NCI-H748 (cell line): Measurements from ENCODE around the gene CALHM5.
"Not testable (repeated sequence)": the region's sequence is repeated elsewhere in the genome, so short reads cannot be mapped to it uniquely, and the experiment has no call there.

Experiments
- DNase-seq: peaks from one replicate; lab custom pipeline; 2025; ENCODE audit not compliant: unreplicated experiment; lab: John Stamatoyannopoulos, UW

Gene CALHM5, protein sequence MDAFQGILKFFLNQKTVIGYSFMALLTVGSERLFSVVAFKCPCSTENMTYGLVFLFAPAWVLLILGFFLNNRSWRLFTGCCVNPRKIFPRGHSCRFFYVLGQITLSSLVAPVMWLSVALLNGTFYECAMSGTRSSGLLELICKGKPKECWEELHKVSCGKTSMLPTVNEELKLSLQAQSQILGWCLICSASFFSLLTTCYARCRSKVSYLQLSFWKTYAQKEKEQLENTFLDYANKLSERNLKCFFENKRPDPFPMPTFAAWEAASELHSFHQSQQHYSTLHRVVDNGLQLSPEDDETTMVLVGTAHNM

DNA sequence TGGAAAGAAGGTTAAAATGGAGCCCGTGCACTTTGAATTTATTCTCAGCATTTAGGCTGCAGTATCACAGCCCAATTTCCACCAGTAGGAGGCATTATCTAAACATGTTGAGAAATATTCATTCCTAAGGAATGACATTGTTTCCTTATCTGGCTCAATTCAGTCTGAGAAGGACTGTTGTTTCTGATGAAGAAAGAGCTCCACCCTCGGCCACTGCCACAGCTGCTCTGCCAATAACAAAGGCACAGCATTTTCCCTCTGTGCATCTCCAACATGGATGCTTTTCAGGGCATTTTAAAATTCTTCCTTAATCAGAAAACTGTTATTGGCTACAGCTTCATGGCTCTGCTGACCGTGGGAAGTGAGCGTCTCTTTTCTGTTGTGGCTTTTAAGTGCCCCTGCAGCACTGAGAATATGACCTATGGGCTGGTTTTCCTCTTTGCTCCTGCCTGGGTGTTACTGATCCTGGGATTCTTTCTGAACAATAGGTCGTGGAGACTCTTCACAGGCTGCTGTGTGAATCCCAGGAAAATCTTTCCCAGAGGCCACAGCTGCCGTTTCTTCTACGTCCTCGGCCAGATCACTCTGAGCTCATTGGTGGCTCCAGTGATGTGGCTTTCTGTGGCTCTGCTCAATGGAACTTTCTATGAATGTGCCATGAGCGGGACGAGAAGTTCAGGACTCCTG lies at the start of gene CALHM5:
TSS of gene CALHM5 (plus strand) at position 216 of the 687 bp plus-strand sequence. CDS start at position 274, 58 bp downstream.
- DNase-seq, result peak; percentile 32

DNA sequence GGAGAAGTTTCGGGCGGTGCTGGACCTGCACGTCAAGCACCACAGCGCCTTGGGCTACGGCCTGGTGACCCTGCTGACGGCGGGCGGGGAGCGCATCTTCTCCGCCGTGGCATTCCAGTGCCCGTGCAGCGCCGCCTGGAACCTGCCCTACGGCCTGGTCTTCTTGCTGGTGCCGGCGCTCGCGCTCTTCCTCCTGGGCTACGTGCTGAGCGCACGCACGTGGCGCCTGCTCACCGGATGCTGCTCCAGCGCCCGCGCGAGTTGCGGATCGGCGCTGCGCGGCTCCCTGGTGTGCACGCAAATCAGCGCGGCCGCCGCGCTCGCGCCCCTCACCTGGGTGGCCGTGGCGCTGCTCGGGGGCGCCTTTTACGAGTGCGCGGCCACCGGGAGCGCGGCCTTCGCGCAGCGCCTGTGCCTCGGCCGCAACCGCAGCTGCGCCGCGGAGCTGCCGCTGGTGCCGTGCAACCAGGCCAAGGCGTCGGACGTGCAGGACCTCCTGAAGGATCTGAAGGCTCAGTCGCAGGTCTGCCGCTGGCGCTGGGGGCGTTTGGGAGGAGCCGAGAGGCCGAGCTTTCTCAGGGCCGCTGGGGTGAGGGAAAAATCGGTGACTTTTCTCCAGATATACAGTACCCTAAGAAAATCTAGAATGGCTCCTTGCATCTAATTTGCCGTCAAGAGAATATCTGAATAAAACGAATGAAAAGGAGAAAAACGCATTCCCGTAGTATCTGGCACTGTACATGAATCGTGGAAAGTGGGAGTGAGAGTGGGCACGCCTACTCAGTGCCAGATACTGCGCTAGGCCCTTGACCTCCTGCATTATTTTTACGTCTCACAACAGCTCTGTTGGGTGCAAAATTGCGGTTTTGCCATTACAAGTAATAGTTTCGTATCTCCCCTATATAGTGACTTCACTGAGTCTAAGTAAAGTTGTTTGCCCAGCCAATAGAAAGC lies 49.2 kb upstream of the CALHM5 start:
- DNase-seq, result peak; percentile 86

DNA sequence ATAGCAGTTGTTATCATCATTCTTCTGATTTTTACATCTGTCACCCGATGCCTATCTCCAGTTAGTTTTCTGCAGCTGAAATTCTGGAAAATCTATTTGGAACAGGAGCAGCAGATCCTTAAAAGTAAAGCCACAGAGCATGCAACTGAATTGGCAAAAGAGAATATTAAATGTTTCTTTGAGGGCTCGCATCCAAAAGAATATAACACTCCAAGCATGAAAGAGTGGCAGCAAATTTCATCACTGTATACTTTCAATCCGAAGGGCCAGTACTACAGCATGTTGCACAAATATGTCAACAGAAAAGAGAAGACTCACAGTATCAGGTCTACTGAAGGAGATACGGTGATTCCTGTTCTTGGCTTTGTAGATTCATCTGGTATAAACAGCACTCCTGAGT lies 48.1 kb upstream of the CALHM5 start:
- no peak for DNase-seq

DNA sequence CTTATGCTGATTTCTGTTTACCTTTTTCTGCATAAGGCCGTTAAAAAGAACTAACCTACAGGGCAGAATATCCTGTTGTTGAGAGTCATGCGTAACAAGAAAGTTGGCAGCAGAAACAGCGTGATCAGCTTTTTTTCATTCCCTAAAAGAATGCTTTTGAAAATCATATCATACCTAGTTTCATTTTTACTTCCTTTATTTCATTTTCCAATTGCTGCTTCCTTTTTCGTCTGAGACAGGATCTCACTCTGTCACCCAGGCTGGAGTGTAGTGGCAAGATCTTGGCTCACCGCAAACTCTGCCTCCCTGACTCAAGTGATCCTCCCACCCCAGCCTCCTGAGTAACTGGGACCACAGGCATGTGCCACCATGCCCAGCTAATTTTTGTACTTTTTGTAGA lies 46.2 kb upstream of the CALHM5 start:
- DNase-seq, result no peak

DNA sequence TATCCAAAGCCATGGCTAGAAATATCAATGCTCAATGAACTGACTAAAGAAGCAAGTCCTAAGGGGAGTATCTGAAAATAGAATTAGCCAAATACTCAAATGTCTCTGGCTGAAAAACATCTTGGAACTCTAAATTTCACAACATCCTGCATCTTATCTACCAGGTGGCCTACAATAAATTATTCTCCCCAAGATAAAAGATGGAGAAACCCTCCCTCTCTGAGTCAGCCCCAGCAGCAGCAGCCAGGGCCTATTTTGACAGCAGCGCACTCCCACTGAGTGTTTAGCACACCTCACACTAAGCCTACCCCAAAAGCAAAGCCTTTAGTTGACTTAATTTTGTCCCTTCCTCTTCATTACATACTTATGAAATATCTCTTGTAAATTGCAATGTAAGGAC lies 44.3 kb upstream of the CALHM5 start:
- DNase-seq, result no peak

DNA sequence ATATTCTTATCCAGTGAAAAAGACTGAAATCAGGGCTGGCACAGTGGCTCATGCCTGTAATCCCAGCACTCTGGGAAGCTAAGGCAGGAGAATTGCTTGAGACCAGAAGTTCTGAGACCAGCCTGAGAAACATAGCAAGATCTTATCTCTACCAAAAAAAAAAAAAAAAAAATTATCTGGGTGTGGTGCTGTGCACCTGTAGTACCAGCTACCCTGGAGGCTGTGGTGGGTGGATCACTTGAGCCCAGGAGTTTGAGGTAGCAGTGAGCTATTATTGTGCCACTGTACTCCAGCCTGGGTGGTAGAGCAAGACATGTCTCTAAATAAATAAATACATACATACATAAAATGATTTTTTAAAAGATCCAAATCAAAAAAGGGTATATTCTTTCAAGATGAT lies 43.9 kb upstream of the CALHM5 start:
- DNase-seq, result no peak

DNA sequence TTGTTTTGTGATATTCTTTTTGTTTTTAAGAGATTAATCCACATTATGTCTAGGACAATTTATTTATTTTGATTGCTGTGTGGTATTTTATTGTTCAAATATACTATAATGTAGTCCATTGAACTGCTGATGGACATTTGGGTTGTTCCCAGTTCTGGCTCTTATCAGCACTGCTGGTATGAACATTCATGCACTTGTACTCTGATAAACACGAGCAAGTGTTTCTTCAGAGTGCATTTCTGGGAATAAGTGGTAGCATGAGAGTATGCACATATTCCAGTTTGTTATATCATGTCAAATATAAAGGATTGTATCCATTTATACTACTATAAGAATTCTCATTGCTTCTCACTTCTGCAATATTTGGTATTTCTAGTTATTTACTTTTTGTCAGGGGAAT lies 43.1 kb upstream of the CALHM5 start:
- no peak for DNase-seq

DNA sequence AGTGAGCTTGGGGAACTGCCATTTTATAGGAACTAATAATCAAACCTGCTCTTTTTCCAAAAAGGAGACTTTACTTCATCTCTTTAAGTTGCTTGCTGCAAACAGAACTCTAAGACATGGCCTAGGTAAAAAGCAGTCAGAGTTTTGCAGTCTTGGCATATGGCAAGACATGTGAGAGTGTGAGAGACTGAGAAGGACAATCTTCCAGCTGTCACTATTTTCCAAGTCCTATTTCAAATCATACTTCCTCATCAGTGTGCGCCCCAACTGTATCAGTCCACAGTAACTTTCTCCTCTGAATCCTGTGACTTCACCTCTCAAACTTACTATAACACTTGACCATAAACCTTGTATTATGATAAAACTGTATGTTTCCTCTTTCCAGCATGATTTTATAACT lies 39.9 kb upstream of the CALHM5 start:
- no peak for DNase-seq

DNA sequence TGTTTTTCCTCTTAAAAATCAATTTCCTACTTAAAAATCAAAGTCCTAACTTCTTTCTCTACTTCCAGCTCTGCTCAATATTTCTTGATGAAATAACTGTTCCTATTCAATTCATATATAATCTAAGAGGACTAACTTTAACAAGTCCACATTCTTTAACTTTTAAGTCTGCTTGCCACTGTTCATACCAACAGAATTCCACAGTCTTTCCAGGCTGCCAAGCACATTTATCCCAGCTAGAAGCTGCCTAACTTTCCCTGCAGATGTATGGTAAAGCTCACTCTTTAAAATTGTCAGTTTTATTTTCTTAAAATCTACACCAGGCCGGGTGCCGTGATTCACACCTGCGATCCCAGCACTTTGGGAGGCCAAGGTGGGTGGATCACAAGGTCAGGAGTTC lies 38.7 kb upstream of the CALHM5 start:
- DNase-seq, result no peak

DNA sequence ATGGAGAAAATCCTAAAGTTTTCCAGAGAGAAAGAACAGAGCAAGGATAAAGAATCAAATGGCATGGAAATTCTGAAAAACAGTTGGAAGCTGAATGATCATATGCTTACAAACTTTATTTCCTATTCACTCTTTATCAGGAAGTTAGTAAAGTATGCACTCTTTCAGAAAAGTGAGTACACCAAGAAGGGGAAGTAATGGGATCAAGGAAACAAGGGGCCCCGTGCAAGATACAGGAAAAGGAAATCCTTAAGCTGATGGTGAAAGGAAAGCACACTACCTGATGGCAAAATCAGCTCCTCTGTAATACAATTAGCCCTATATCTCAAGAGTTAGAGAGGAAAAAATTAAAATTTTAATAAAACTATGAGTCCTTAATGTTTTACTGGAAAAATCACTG lies 36.3 kb upstream of the CALHM5 start:
- no peak for DNase-seq

DNA sequence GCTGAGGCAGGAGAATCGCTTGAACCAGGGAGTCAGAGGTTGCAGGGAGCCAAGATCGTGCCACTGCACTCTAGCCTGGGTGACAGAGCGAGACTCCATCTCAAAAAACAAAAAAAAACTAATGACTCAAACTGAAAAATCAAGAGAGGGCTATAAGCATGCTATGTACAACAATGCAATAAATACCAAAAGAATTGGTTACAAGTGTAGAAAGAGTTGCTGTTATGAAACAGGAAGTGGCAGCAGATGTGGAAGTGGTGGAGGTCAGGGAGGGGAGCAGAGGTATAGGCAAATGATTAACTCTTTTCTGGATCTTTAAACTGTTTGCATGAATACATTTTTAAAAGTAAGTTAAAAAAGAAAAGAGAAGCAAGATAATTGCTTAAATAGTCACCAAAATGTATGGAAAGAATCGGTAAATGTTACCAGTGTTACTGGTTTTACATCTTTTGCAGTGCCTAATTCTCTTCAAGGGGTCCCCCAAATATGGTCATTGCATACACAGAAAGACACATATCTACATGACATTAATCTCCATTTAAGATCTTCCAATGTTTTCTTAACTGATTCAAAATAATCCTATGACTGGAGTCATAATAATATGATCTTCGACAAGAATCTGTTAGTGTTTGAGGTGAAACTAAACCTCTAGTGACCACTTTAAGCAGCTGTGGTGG lies 35.3 kb upstream of the CALHM5 start:
- no peak for DNase-seq

DNA sequence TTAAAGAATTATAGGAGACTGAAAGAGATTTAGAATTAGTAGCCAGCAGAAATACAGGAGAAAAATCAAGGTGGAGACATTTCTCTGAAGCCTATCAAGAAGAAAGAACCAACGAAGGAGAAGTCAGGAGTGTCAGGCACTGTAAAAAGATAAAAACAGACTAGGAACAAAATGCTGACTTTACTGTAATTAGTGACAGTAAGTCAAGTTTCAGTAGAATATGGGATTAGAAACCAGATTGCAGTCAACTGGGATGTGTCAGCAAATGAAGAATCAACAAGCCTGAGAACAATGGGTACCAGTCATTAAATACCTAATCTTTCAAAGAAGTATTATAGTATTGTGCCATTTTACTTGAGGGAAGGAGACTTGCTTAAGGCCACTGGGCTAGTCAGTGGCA lies 28.7 kb upstream of the CALHM5 start:
- no peak for DNase-seq

DNA sequence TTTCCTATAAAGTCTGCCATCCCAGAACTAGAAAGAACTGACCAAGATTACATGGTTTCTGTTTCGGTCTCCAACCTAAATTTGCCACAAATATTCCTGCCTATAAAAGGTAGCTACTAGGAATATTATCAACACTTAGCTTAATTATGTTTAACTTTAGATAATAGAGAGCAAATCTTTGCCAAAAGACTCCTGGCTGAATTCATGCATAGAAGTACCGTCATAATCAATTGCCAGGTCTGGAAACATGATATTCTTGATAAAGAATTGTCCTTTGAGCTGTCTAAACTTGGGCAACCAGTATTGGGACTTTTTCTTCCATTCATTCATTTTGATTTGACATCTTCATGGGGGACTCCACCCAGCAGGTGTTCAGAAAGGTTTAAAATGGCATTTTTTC lies 27.8 kb upstream of the CALHM5 start:
- no peak for DNase-seq

DNA sequence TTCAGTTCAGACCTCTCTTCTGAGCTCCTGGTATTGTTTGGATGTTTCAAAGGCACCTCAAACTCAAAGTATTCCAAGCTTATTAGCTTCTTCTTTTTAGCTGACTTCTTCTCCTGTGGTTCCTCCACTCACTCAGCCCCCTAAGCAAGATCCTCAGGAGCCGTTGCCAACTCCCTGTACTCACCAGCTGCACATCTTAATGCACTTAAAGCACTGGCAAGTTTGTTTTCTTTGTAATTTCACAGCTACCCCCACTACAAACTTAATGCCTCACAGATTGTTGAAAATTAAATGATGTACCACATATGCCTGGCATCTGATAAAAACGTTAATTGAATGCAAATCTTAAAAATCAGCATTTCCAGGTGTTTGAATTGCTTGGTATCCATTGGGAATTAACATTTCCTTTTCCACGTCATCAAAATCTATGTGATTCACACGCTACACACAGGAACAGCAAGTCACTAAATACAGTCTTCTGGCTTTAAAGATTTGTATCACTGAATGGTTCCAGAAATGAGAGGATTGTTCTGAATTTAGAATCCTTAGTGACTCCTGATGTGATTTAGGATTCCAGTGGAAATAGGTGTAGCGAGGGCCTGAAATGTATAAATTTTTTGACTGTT lies 25.8 kb upstream of the CALHM5 start:
- DNase-seq, result no peak

DNA sequence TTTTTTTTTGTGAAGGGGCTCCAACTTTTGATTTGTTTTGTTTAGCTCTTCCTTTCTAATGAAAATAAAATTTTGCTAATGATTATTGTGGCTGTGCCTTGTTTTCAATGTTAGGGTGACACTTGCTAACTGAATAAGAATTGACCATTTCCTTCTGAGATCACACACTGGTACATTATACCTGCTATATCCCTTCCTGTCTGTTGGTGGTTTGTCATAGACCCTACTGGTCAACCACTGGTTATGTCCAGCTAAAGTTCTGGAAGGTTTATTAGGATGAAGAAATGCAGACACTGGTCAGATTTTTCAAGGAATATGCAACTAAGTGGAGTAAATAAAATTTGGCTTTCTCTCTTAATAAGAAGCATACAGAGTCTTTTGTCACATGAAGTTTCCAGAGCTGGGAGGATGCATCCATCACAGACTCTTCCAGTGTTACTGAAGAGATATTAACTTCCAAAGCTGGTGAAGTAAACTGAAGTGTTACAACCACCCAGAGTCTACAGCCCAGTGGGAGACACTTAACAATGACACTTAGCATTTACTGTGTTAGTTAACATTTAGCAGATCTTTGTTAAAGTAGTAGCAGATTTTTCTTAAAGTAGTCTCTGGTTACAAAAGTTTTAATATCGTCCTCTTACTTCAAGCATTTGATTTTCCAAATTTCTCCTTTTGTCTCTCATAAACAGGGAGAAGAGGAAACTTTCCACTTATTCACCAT lies 19.7 kb upstream of the CALHM5 start:
- no peak for DNase-seq

DNA sequence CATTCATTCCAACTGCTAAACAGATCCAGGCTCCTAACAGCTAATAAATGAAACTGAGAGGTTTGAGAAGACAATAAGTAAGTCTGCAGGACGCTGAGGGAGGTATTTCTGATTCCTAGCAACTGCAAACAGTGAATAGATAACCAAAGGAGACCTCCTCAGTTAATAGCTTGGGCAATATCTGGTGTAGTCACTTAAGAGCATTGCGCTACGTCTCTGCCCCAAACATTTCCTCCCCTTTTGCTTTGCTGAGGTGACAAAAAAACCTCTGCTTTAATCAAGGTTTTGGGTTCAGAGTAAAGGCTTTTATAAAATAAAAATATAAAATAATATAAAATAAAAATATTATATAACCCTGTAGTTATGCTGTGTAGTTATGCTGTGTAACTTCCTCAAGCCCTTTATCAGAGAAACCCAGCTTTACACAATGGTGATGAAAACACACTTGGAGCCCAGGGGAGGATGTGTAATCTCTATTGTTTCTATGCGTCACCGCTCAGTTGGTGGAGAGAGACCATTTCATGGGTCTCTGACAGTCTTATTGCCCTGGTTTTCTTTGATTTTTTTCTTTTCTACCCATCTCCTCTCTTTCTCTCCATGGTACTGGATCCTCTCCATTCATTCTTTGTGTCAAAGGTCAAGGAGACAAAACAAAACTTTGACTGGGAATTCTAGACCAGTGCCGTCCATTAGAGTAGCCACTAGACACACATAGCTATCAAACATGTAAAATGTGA lies 18.9 kb upstream of the CALHM5 start:
- DNase-seq, result no peak

DNA sequence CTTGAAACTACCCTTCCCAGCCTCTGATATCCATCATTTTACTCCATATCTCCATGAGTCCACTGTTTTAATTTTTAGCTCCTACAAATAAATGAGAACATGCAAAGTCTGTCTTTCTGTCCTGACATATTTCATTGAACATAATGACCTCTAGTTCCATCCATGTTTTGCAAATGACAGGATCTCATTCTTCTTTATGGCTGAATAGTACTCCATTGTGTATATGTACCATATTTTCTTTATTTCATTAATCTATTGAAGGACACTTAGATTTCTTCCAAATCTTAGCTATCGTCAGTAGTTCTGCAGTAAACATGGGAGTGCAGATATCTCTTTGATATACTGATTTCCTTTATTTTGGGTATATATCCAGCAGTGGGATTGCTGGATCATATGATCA lies 16.3 kb upstream of the CALHM5 start:
- DNase-seq, result not testable (repeated sequence)

DNA sequence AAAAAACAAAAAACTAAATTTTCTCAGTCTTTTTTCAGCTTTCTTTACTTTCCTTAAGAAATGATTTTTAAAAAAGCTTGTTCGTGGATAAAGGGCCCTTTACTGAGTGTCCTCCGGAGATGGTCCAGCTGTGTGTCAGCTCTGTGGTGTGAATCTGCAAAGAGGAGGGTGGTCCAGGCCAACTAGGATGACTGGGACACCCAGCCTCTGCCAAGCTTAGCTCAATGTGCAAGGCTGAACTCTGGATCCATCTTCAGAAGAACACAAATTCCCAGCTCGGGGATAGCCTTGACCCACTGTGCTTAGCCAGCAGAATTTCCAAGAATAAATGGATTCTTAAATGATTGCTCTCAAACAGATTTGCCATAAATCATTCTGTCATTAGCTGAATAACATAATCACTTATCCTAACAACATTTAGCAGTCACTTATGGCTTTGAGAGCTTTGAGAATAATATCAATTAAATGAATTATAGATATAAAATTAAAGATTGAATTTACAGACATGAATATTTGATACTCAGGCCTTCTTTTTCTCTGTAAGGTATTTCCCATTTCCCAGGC lies 14.2 kb upstream of the CALHM5 start:
- no peak for DNase-seq

DNA sequence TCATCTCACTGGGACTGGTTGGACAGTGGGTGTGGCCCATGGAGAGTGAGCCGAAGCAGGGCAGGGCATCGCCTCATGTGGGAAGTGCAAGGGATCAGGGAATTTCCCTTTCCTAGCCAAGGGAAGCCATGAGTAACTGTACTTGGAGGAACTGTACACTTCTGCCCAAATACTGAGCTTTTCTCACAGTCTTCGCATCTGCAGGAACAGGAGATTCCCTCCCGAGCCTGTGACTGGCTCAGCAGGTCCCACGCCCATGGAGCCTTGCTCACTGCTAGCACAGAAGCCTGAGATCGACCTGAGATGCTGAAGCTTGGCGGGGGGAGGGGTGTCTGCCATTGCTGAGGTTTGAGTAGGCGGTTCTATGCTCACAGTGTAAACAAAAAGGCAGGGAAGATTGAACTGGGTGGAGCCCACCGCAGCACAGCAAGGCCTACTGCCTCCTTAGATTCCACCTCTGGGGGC lies 10.4 kb upstream of the CALHM5 start:
- peak; percentile 8 for DNase-seq
